H9 (cell line): ENCODE measurements around the gene NFKB1. TPM values are rescaled to one million over a fixed set of nuclear protein-coding genes. Genes with fewer than 3 reads are reported as not detected.

Source experiments
- DNase-seq: peaks from one replicate; pipeline ENCODE4 v3.0.0-alpha.2; 2017
- H2AFZ ChIP-seq: one replicate; pipeline ENCODE4 v1.6.1; 2013; ENCODE audit warnings: mild to moderate bottlenecking, low read length, control low read depth, moderate library complexity
- H2AK5ac ChIP-seq: 2 replicates; pipeline ENCODE4 v1.6.1; 2013; ENCODE audit warnings: low read length, control low read depth, mixed read lengths; ENCODE audit not compliant: insufficient read length
- H2BK120ac ChIP-seq: one replicate; pipeline ENCODE4 v1.6.1; 2013; ENCODE audit warnings: low read depth, mild to moderate bottlenecking, low read length, control low read depth, inconsistent platforms; ENCODE audit not compliant: poor library complexity, severe bottlenecking
- H2BK12ac ChIP-seq: 2 replicates; pipeline ENCODE4 v1.6.1; 2013; ENCODE audit warnings: low read length, control low read depth, mixed read lengths, low read depth; ENCODE audit not compliant: insufficient read length
- H2BK15ac ChIP-seq: 2 replicates; pipeline ENCODE4 v1.6.1; 2013; ENCODE audit warnings: low read depth, low read length, control low read depth
- H2BK20ac ChIP-seq: one replicate; pipeline ENCODE4 v1.6.1; 2013; ENCODE audit warnings: low read depth, mild to moderate bottlenecking, low read length, control low read depth, inconsistent platforms; ENCODE audit not compliant: poor library complexity, severe bottlenecking
- H2BK5ac ChIP-seq: 2 replicates; pipeline ENCODE4 v1.6.1; 2013; ENCODE audit warnings: low read length, control low read depth, mixed read lengths; ENCODE audit not compliant: insufficient read length
- H3K14ac ChIP-seq: 2 replicates; pipeline ENCODE4 v1.6.1; 2013; ENCODE audit warnings: low read length, control low read depth; ENCODE audit not compliant: insufficient read depth
- H3K18ac ChIP-seq: 2 replicates; pipeline ENCODE4 v1.6.1; 2013; ENCODE audit warnings: low read depth, mild to moderate bottlenecking, mixed read lengths, low read length, control low read depth; ENCODE audit not compliant: insufficient read length
- H3K23ac ChIP-seq: 2 replicates; pipeline ENCODE4 v1.6.1; 2013; ENCODE audit warnings: low read length, control low read depth, mixed read lengths, low read depth; ENCODE audit not compliant: insufficient read length
- H3K23me2 ChIP-seq: 2 replicates; pipeline ENCODE4 v1.6.1; 2013; ENCODE audit warnings: low read depth, mild to moderate bottlenecking, mixed read lengths, low read length, control low read depth; ENCODE audit not compliant: insufficient read length, poor library complexity, severe bottlenecking
- H3K27ac ChIP-seq: 2 replicates; pipeline ENCODE4 v1.5.1; 2013; ENCODE audit warnings: low read length, control low read depth, mixed read lengths, low read depth; ENCODE audit not compliant: insufficient read length
- H3K27me3 ChIP-seq: 2 replicates; pipeline ENCODE4 v1.6.1; 2013; ENCODE audit warnings: low read length, control low read depth, inconsistent platforms; ENCODE audit not compliant: insufficient read depth
- H3K4ac ChIP-seq: 2 replicates; pipeline ENCODE4 v1.6.1; 2013; ENCODE audit warnings: low read depth, mild to moderate bottlenecking, control low read depth, inconsistent platforms, low read length, moderate library complexity
- H3K4me1 ChIP-seq: 2 replicates; pipeline ENCODE4 v1.6.1; 2013; ENCODE audit warnings: low read length, control low read depth, inconsistent platforms; ENCODE audit not compliant: insufficient read depth
- H3K4me2 ChIP-seq: 2 replicates; pipeline ENCODE4 v1.6.1; 2013; ENCODE audit warnings: low read length, control low read depth, mixed read lengths; ENCODE audit not compliant: insufficient read length, insufficient read depth
- H3K56ac ChIP-seq: 2 replicates; pipeline ENCODE4 v1.6.1; 2013; ENCODE audit warnings: low read depth, mild to moderate bottlenecking, mixed read lengths, low read length, control low read depth; ENCODE audit not compliant: insufficient read length
- H3K79me1 ChIP-seq: 2 replicates; pipeline ENCODE4 v1.6.1; 2013; ENCODE audit warnings: low read depth, mild to moderate bottlenecking, moderate library complexity, low read length, control low read depth, inconsistent platforms; ENCODE audit not compliant: insufficient read depth, poor library complexity, severe bottlenecking
- H3K79me2 ChIP-seq: 2 replicates; pipeline ENCODE4 v1.6.1; 2013; ENCODE audit warnings: low read length, control low read depth, inconsistent platforms; ENCODE audit not compliant: insufficient read depth
- H3K9ac ChIP-seq: 2 replicates; pipeline ENCODE4 v1.6.1; 2013; ENCODE audit warnings: low read length, control low read depth, mixed read lengths; ENCODE audit not compliant: insufficient read length; ENCODE audit errors: extremely low read depth
- H3K9me3 ChIP-seq: one replicate; pipeline ENCODE4 v1.6.1; 2013; ENCODE audit warnings: low read depth, low read length, inconsistent platforms; ENCODE audit not compliant: control insufficient read depth
- H3T11ph ChIP-seq: one replicate; pipeline ENCODE4 v1.6.1; 2013; ENCODE audit warnings: mild to moderate bottlenecking, low read length, control low read depth, inconsistent platforms
- H4K20me1 ChIP-seq: one replicate; pipeline ENCODE4 v1.6.1; 2013; ENCODE audit not compliant: control insufficient read depth, insufficient read length, insufficient read depth
- H4K5ac ChIP-seq: 2 replicates; pipeline ENCODE4 v1.6.1; 2013; ENCODE audit warnings: low read depth, mild to moderate bottlenecking, mixed read lengths, low read length, control low read depth; ENCODE audit not compliant: insufficient read length
- H4K8ac ChIP-seq: replicated peaks from 2 replicates; pipeline ENCODE4 v1.6.1; 2013; ENCODE audit warnings: low read length, control low read depth, mixed read lengths, low read depth; ENCODE audit not compliant: insufficient read length
- H4K91ac ChIP-seq: 2 replicates; pipeline ENCODE4 v1.6.1; 2013; ENCODE audit warnings: low read depth, mild to moderate bottlenecking, moderate library complexity, mixed read lengths, low read length, control low read depth; ENCODE audit not compliant: insufficient read length
- H3K27ac Mint-ChIP-seq, 3 experiments: 2 replicates in 2 of 3; 3 replicates in 1 of 3; pipeline ENCODE4 v1.8.0; 2020 to 2021; ENCODE audit warnings: mixed read lengths in 3 of 3, mild to moderate bottlenecking in 1 of 3, moderate library complexity in 1 of 3
- H3K27me3 Mint-ChIP-seq: 2 replicates; pipeline ENCODE4 v1.8.0; 2021; ENCODE audit warnings: low read depth, mild to moderate bottlenecking, moderate library complexity, mixed read lengths
- H3K36me3 Mint-ChIP-seq, 3 experiments: 2 replicates in 2 of 3; 3 replicates in 1 of 3; pipeline ENCODE4 v1.8.0; 2020 to 2021; ENCODE audit warnings: low read depth in 3 of 3, mixed read lengths in 3 of 3; ENCODE audit not compliant: insufficient read depth in 1 of 3
- H3K4me1 Mint-ChIP-seq, 2 experiments: 2 replicates each; pipeline ENCODE4 v1.8.0; 2020; ENCODE audit warnings: mixed read lengths in 2 of 2
- H3K4me3 Mint-ChIP-seq, 2 experiments: 2 replicates in 1 of 2; 3 replicates in 1 of 2; pipeline ENCODE4 v1.8.0; 2020 to 2021; ENCODE audit warnings: mild to moderate bottlenecking in 2 of 2, mixed read lengths in 2 of 2, moderate library complexity in 1 of 2
- H3K9me3 Mint-ChIP-seq, 2 experiments: 2 replicates in 1 of 2; 3 replicates in 1 of 2; pipeline ENCODE4 v1.8.0; 2020; ENCODE audit warnings: mild to moderate bottlenecking in 2 of 2, mixed read lengths in 2 of 2, moderate library complexity in 1 of 2
- CTCF ChIP-seq: fragments of 200-600 bp; sonication (generic); conservative IDR thresholded peaks from 3 replicates; pipeline ENCODE4 v1.8.0; 2021; ENCODE audit warnings: antibody characterized with exemption, mild to moderate bottlenecking
- WGBS: extraction: QIAGEN DNeasy Blood & Tissue Kit; methylation state at CpG from one replicate; pipeline ENCODE4 v1.1.7; 2013; ENCODE audit warnings: missing lambda C conversion rate, low lambda C conversion rate, mixed read lengths; ENCODE audit not compliant: insufficient read length; ENCODE audit errors: extremely low coverage; 5-methylcytosine and 5-hydroxymethylcytosine counted together
- total RNA-seq: library from RNA; stranded (reverse); gene quantifications from 2 replicates; pipeline ENCODE4 v1.2.1, GENCODE V29; 2021

NFKB1 gene
- total RNA-seq, 1 experiment from 2014 or later = 5.7 TPM

GRCh38 chr4:102524691-102525090 lies 23.5 kb downstream of the NFKB1 start:
- Histone ChIP-seq H3K27ac (no peak overlapping the region), H3K79me2 (no peaks in the 10 kb centered on the region), H3K18ac (no peak overlapping the region), H4K20me1 (no peaks in the 10 kb centered on the region), H3K4me2 (no peak overlapping the region), H3T11ph (no peak overlapping the region), H2BK20ac (no peak overlapping the region), H2BK12ac (no peak overlapping the region), H3K4ac (no peak overlapping the region), H3K27me3 (no peaks in the 10 kb centered on the region), H2BK15ac (no peak overlapping the region), H3K14ac (no peak overlapping the region), H2BK5ac (no peak overlapping the region), H4K5ac (no peak overlapping the region), H4K8ac (no peak overlapping the region), H3K4me1 (peaks cover 3% of the 10 kb centered on the region; the same call in 1 of the 2 replicates), H3K23ac (no peak overlapping the region), H2BK120ac (no peak overlapping the region), H3K56ac (no peak overlapping the region), H4K91ac (no peak overlapping the region), H3K79me1 (no peaks in the 10 kb centered on the region), H3K23me2 (no peaks in the 10 kb centered on the region), H2AFZ (no peak overlapping the region), H2AK5ac (no peak overlapping the region), H3K9ac (no peak overlapping the region), H3K9me3 (no peaks in the 10 kb centered on the region)
- Mint-ChIP-seq H3K9me3 (no peaks in the 10 kb centered on the region), H3K27me3 (no peaks in the 10 kb centered on the region), H3K4me1 (peaks cover 11 to 12% of the 10 kb centered on the region in 2 experiments), H3K36me3 (no peaks in the 10 kb centered on the region), H3K27ac (no peak overlapping the region), H3K4me3 (no peak overlapping the region)
- no CpG with 5 or more reads among the region's 7 CpGs for WGBS
- TF ChIP-seq CTCF = no peak
- no peak for DNase-seq
